ENCODE data around the gene AKAP3.

- TF ChIP-seq CTCF (IDR thresholded peaks at IDR 0.05) (no peak), POLR2A (IDR thresholded peaks at IDR 0.05) (no peak)
Measured at GRCh38 chr12:4663971-4664505, 15.2 kb upstream of the AKAP3 start.

All from thyroid gland (tissue), 4 donors.